CD4-positive, alpha-beta T cell (primary cell): ENCODE results near the gene RAVER1. TPM values are rescaled to one million over a fixed set of nuclear protein-coding genes. Genes with fewer than 3 reads are reported as not detected.

Experiments used
- ATAC-seq: fragments of 200-7000 bp; cut with Tn5 transposase; one replicate; pipeline ENCODE4 v1.10.0; 2022; ENCODE audit warnings: mild to moderate bottlenecking; ENCODE audit not compliant: poor library complexity
- CTCF ChIA-PET: fragments of 350-600 bp; sonication (Branson Sonifier 250); formaldehyde crosslinking; loops from one replicate; lab custom pipeline; 2021; ENCODE audit warnings: antibody characterized with exemption, inconsistent platforms; lab: Charles Lee
- POLR2A ChIA-PET: fragments of 350-600 bp; sonication (Branson Sonifier 250); formaldehyde crosslinking; loops from one replicate; lab custom pipeline; 2021; ENCODE audit warnings: antibody characterized with exemption, inconsistent platforms; lab: Charles Lee
- DNase-seq, 14 experiments: peaks; one replicate each; pipeline ENCODE4 v3.0.0-alpha.2; 2013 to 2020; ENCODE audit warnings: mixed read lengths in 2 of 14
- H3K27ac ChIP-seq, 2 donors: one replicate each; pipeline versions ENCODE4 v1.5.1 to v1.7.0; 2013; ENCODE audit warnings: low read length in 2 of 2, low read depth in 1 of 2, mild to moderate bottlenecking in 1 of 2
- H3K27me3 ChIP-seq, 2 experiments: 1 replicate in 1 of 2; 2 replicates in 1 of 2; pipeline versions ENCODE4 v1.6.1 to v1.7.0; 2013; ENCODE audit warnings: low read length in 2 of 2, control low read depth in 1 of 2, mild to moderate bottlenecking in 1 of 2, moderate library complexity in 1 of 2; ENCODE audit not compliant: insufficient read depth in 2 of 2, control insufficient read depth in 1 of 2
- H3K36me3 ChIP-seq: one replicate; pipeline ENCODE4 v1.6.1; 2013; ENCODE audit warnings: low read length, control low read depth; ENCODE audit not compliant: insufficient read depth
- H3K4me1 ChIP-seq: one replicate; pipeline ENCODE4 v1.6.1; 2013; ENCODE audit warnings: low read length, control low read depth; ENCODE audit not compliant: insufficient read depth
- H3K4me3 ChIP-seq: one replicate; pipeline ENCODE4 v1.5.1; 2013; ENCODE audit warnings: mild to moderate bottlenecking, low read length, moderate library complexity
- H3K9me3 ChIP-seq, 2 experiments: 1 replicate in 1 of 2; 2 replicates in 1 of 2; pipeline versions ENCODE4 v1.6.1 to v1.7.0; 2013; ENCODE audit warnings: low read length in 2 of 2, mild to moderate bottlenecking in 2 of 2, control low read depth in 1 of 2, moderate library complexity in 1 of 2; ENCODE audit not compliant: control insufficient read depth in 1 of 2, insufficient read depth in 1 of 2
- H3K27ac Mint-ChIP-seq: one replicate; pipeline ENCODE4 v1.8.0; 2020; ENCODE audit warnings: mixed read lengths
- H3K27me3 Mint-ChIP-seq: one replicate; pipeline ENCODE4 v1.8.0; 2021; ENCODE audit warnings: mixed read lengths
- H3K36me3 Mint-ChIP-seq: one replicate; pipeline ENCODE4 v1.8.0; 2021; ENCODE audit warnings: low read depth, mixed read lengths
- H3K4me1 Mint-ChIP-seq: one replicate; pipeline ENCODE4 v1.8.0; 2021; ENCODE audit warnings: low read depth, mixed read lengths
- H3K4me3 Mint-ChIP-seq: one replicate; pipeline ENCODE4 v1.8.0; 2020; ENCODE audit warnings: mild to moderate bottlenecking, mixed read lengths
- H3K9me3 Mint-ChIP-seq: one replicate; pipeline ENCODE4 v1.8.0; 2020; ENCODE audit warnings: mixed read lengths
- CTCF ChIP-seq: fragments of 200-600 bp; IDR thresholded peaks from one replicate; pipeline ENCODE4 v1.8.0; 2022; ENCODE audit warnings: antibody characterized with exemption, mild to moderate bottlenecking
- intact Hi-C, 2 experiments: fragments of 100-400 bp; cut with DNase I in 1 of 2; cut with micrococcal nuclease in 1 of 2; formaldehyde crosslinking; loops; one replicate each; pipeline versions ENCODE4 v1.15.1 to v1.9.0; 2023 to 2025; cut with DNase I, micrococcal nuclease
- total RNA-seq, 174 experiments: library from RNA in 2 of 174; stranded (reverse) in 2 of 174; gene quantifications; one replicate each; pipeline ENCODE4 v1.2.3 and lab custom pipeline; 2021 to 2026

RAVER1 gene
- total RNA-seq, 2 experiments from 2014 or later: 20.5 to 21.3 TPM

GRCh38 chr19:10270180-10270615 is 63.1 kb downstream of the RAVER1 start:
- Histone ChIP-seq H3K9me3 (no peaks in the 10 kb centered on the region), H3K27ac (peak overlapping the region; percentile 77 to 95), H3K27me3 (no peaks in the 10 kb centered on the region), H3K4me3 (peak overlapping the region; percentile 80), H3K36me3 (peaks cover 6% of the 10 kb centered on the region), H3K4me1 (peaks cover 36% of the 10 kb centered on the region)
- Mint-ChIP-seq H3K27me3 (no peaks in the 10 kb centered on the region), H3K27ac (peak overlapping the region; percentile 80), H3K36me3 (peaks cover 11% of the 10 kb centered on the region), H3K9me3 (no peaks in the 10 kb centered on the region), H3K4me1 (peaks cover 38% of the 10 kb centered on the region), H3K4me3 (peak overlapping the region; percentile 86)
- ATAC-seq (peak; percentile 41), DNase-seq (peak in 11 of 14 experiments; percentile 35 to 89 (median 54))
- intact Hi-C loops: loop anchor here (2.0 to 5.0 kb wide), 2 partner anchors 17 to 47 kb away; partner anchors contain the start of genes FDX2 (in 1 of the 2) and ICAM4 (in 1 of the 2)
- CTCF ChIA-PET: interaction anchor here (0.9 to 6.4 kb wide), 10 partner anchors 9 to 339 kb away, joined by 3 to 102 read pairs (median 10); partner anchors contain the start of genes ICAM5 and TYK2
- POLR2A ChIA-PET: interaction anchor here (0.8 to 4.0 kb wide), 18 partner anchors 11 to 233 kb away, joined by 3 to 69 read pairs (median 8); partner anchors contain the start of genes CDC37, ICAM4, ICAM5 and KEAP1
- no peak for TF ChIP-seq CTCF

GRCh38 chr19:10269333-10270179 is 63.8 kb downstream of the RAVER1 start:
- no peaks in the 10 kb centered on the region for H3K9me3 Mint-ChIP-seq
- peaks cover 38% of the 10 kb centered on the region for H3K4me1 Mint-ChIP-seq
- peak; percentile 94 for TF ChIP-seq CTCF
- peak overlapping the region; percentile 80 for H3K27ac Mint-ChIP-seq
- Histone ChIP-seq H3K27ac (peak overlapping the region; percentile 77 to 95), H3K27me3 (no peaks in the 10 kb centered on the region), H3K4me1 (peaks cover 36% of the 10 kb centered on the region), H3K4me3 (peak overlapping the region; percentile 80), H3K36me3 (no peaks in the 10 kb centered on the region), H3K9me3 (no peaks in the 10 kb centered on the region)
- intact Hi-C loops: loop anchor here (1.0 to 5.0 kb wide), 6 partner anchors 17 to 337 kb away; partner anchors contain the start of genes FDX2 (in 1 of the 2), ICAM4 (in 1 of the 2) and RAVER1 (in 1 of the 2)
- H3K27me3 Mint-ChIP-seq: no peaks in the 10 kb centered on the region
- DNase-seq (peak; percentile 72 to 93 (median 86)), ATAC-seq (peak; percentile 69)
- peaks cover 4% of the 10 kb centered on the region for H3K36me3 Mint-ChIP-seq
- peak overlapping the region; percentile 86 for H3K4me3 Mint-ChIP-seq
- ChIA-PET CTCF (interaction anchor here (0.5 to 6.4 kb wide), 27 partner anchors 9 to 411 kb away, joined by 3 to 102 read pairs (median 4); partner anchors contain the start of genes ICAM5, MRPL4, RAVER1 and TYK2), POLR2A (interaction anchor here (0.9 to 4.0 kb wide), 15 partner anchors 17 to 173 kb away, joined by 3 to 69 read pairs (median 4); partner anchors contain the start of genes ICAM4, ICAM5, MRPL4 and PPAN)

GRCh38 chr19:10268071-10268470 is 65.3 kb downstream of the RAVER1 start:
- Histone ChIP-seq H3K4me3 (no peak overlapping the region), H3K27me3 (no peaks in the 10 kb centered on the region), H3K4me1 (peaks cover 36% of the 10 kb centered on the region), H3K36me3 (no peaks in the 10 kb centered on the region), H3K27ac (no peak overlapping the region), H3K9me3 (no peaks in the 10 kb centered on the region)
- no peak overlapping the region for H3K4me3 Mint-ChIP-seq
- CTCF ChIA-PET: interaction anchor here (2.6 to 6.4 kb wide), 3 partner anchors 120 to 124 kb away, joined by 11 to 102 read pairs (median 60); no protein-coding TSS in a partner anchor
- H3K4me1 Mint-ChIP-seq: peaks cover 33% of the 10 kb centered on the region
- no peak for TF ChIP-seq CTCF
- H3K9me3 Mint-ChIP-seq: no peaks in the 10 kb centered on the region
- DNase-seq (no peak), ATAC-seq (no peak)
- intact Hi-C loops: loop anchor here in 1 of 2 experiments (5.0 kb wide), 1 partner anchor 336 kb away; no protein-coding TSS in a partner anchor
- H3K27me3 Mint-ChIP-seq: no peaks in the 10 kb centered on the region
- H3K36me3 Mint-ChIP-seq: no peaks in the 10 kb centered on the region
- no peak overlapping the region for H3K27ac Mint-ChIP-seq
- POLR2A ChIA-PET: interaction anchor here (4.0 kb wide), 1 partner anchor 120 kb away, joined by 69 read pairs; no protein-coding TSS in a partner anchor
